Hematopoietic multipotent progenitor cell treated with erythropoietin and hydrocortisone succinate and interleukin-3 and kit ligand, for 6 days (in vitro differentiated cells): Measurements from ENCODE around the gene ARHGDIB.
A peak's percentile ranks its signal among the peaks of the same experiment; 100 is the strongest.

Experiments used
- DNase-seq: peaks from one replicate; pipeline ENCODE4 v3.0.0-alpha.2; 2015

The ARHGDIB gene

DNA sequence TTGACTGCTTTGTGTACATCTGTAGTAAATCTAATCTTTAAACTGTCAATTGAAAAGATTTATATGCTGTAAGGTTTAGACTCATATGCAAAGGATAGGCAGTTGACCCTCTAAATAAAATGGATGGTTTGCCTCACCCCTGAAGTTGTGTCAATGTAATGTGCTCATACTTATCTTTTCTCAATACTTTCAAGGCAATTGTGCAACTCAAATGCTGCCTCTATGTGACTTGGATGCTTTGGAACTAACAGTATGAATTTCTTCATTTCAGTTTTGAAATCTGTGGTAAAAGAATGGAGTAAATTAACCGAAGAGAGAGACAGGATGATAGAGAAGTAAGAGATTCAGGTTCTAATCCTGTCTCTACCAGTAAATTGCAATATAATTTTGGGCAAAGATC lies 21.2 kb upstream of the ARHGDIB start:
- peak; percentile 82 for DNase-seq

DNA sequence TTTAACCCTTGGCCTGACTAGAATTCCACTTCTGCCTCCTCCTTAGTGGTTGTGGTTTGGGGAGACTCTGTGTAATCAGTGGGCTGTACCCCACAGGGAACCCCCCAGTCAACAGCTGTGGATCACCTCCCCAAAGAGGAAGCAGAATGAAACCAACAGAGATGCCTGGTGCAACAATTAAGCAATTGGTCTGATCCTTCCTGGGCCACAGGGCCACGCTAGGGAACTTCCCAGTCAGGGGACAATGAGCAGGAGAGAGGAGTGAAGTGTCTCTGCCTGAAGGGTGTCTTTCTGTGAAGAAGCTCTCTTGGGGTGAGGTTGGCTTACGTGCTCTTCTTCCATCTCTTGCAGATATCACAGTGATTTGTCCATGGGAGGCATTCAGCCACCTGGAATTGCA lies 19.6 kb upstream of the ARHGDIB start:
- DNase-seq = peak; percentile 34

DNA sequence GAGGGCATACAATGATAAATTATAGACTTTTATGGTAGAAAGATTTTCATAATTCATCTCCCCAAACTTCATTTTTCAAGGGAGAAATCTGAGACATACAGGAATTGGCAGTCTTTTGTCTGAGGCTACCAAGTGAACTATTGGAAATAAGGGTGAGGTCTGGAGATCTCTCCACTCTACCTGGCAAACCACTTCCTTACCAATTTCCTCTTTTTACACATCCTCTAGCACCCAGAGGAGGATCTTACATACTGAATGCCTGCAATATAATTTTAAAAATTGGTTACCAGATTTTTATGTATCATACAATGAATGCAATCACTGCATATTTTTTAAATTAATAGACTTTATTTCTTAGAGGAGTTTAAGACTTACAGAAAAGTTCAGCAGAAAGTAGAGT lies 18.1 kb upstream of the ARHGDIB start:
- DNase-seq = no peak

DNA sequence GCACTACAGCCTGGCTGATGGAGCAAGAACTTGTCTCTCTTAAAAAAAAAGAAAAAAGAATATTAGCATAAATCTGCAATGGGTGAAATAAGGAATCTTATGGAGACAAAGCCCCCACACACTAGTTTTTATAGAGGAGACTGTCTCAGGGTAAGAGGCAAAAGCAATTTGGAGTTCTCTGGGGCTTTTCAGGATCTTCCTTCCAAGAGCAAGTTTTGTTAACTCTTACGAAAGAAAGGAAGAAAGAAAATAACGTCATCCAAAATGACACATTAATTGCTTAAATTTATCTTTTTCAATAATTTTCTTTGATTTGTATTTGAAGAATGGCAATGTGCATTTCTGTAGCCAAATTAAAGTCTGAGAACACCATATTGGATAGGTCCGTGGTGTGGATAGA lies 15.3 kb upstream of the ARHGDIB start:
- no peak for DNase-seq

DNA sequence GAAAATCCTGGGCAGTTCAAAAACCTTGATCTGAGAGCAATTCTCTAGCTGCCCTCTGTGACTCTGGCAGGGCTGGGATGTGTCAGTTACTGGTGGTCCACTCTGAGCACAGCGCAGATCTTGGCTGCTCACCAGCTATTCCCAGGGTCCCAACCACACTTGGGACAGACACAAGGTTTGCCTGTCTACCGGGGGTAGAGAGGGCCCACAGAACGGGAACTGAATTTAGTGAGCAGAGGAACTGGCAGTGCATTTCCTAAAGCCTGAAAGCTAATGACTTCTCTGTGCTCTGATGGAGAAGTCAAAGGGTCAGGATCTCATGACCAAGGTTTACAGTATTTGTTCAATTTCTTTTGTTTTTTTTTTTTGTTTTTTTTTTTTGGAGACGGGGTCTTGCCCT lies 14.1 kb upstream of the ARHGDIB start:
- DNase-seq = no peak

DNA sequence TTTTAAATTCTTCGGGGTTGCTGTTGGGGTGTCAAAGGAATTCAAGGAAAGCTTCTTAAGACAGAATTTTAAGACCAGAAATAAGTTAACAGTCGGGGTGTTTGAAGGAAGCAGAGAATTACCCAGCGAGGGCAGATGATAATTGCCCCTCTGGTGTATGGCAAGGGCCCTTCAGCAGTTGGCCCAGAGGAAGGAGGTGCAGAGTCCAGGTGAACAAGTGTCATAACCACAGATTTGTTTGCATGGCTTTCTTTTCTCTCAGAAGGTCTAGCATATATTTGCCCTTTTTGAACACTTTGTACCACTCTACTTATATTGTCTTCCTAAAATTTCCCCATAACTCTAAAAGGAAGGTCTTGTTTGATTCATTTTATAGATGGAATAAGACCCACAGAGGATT lies 13.2 kb upstream of the ARHGDIB start:
- DNase-seq = no peak

DNA sequence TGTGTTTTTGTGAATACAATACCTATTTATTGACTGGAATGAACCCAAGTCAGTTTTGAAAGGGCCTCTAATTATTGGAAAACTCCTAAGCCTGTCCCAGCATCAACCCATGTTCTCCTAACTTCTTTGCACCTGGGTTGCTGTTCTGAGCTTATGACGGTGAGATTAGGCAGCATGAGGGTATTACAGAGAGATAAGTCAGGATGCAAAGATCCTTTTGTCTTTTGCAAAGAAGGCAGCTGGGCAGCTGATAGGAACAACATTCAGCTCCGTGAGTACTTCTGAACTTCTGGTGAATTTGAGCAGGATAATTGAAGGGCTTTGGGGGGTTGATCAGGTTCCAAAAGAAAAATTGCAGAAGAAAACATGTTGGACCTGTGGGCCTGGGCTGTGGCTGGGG lies 11.4 kb upstream of the ARHGDIB start, which contains the start of gene PDE6H:
Gene PDE6H (plus strand): TSS at position 227 of the 400 bp plus-strand sequence. CDS start 4,971 bp downstream, outside the sequence.
- no peak for DNase-seq

DNA sequence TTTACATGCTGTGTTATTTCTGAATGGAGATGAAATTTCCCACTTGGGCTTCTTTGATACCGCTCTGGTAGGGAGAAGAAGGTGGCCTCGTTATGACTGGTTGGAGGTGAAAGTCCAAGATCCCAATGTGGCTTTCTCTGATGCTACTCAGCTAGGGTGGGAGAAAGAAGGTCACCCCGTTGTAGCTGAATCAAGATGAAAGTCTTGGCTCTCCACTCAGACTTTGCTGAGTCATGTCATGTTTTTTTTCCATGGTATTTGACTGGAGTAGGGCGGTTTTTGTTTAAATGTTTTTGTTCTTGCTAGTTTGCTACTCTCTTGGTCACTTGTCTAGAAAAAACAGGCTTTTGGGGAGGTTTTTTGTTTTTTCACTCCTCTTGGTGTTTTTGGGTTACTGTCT lies 9.1 kb upstream of the ARHGDIB start:
- peak; percentile 54 for DNase-seq

DNA sequence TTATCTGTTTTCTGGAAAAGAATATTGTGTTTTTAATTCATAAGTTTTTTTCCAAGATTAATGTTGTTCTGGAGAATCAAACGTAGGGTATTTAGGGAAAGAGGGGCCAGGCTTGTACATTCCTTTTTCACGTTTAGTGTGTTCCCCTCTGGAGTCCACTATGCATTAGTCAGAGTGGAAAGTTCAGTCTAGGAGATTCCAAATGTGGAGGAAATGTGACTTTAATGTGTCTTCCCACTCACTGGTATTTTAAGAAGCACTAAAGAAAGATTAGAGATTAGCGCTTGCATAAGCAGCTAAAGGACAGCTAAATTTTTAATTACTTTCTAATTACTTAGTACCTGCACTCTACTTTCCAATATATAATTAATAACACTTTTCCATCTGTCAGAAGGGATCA lies 7.1 kb upstream of the ARHGDIB start:
- no peak for DNase-seq

DNA sequence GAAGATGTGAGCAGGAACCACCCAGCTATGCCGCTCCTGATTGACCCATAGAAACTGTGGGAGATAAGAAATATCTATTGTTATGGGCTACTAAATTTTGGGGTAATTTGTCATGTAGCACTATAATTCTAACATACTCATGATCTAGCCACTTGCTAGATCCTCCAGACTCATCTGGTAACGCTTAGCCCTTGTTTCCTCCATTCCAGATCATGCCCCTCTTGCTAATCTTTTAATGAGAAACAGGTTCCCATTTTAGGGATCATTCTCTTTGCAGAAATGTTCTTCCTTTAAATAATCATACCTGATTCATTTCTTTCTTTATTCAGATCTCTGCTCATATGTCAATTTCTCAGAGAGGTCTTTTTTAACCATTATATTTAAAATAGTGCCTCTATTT lies 3.8 kb upstream of the ARHGDIB start:
- no peak for DNase-seq

DNA sequence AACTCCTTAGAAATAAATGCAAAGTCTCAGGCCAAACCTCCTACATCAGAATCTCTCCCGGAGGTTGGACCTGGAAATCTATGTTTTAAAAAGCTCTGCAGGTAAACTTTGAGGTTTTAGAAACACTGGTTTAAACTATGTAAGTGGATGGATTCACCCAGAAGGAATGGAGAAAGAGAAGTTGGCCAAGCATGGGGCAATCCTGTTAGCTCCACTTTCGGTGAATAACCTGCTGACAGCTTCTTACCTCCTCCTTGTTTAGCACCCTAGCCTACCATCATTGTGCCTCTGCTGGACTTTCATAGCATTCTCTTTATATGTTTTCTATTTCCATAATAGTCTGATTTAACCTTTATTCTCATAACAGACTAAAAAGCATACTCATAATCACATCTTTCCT lies 3.0 kb upstream of the ARHGDIB start:
- DNase-seq = no peak

DNA sequence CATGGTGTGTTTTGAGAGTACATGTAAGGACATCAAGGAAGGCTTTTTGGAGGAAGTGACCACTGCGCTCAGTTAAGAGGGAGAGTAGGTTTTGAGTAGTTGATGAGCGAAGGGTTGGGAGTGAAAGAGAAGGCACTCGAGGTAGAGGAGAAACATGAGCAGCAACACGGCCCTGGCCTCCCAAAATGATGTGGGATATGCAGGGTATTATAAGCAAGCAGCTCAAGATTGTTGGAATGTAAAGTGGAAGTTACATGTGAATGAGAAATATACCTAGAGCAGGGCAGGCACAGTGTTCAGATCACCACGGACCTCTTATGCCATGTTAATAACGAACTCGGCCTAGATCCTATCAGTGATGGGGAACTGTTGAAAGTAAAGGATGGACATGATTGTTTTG lies 2.1 kb upstream of the ARHGDIB start:
- DNase-seq = no peak

DNA sequence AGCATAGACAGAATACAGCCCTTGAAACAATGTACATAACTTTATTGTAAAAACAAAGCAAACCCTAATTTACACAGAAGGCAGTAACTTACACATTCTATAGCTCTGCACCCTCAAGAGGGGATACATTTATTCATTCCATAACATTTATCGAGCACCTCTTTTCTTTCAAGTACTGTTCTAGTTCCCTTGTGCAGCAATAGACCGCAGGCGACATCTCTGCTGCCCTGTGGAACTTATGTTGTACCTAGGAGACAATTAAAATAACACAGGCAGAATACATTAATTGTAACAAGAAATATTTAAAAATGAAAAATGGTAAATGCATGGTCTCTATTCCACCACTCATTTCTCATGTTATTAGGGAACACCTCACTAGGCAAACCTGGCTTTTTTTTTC lies 1.4 kb upstream of the ARHGDIB start:
- no peak for DNase-seq

DNA sequence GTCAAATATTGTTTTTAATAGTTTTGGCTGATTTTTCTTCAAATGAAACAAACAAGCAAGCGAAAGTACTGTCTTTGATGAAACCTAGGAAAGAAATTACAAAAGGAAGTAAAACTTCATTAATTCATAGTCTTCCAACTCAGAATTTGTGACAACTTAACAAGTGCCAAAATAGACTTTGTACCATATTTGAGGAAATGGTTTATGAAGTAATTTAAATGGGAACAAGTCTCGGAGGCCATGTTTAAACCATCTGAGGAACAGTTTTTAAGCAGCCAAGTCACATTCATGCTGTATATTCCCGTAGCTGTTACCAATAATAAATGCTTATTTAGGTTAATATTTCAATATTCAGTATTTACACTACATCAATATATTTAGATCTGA lies 745 bp upstream of the ARHGDIB start:
- DNase-seq = peak; percentile 67

DNA sequence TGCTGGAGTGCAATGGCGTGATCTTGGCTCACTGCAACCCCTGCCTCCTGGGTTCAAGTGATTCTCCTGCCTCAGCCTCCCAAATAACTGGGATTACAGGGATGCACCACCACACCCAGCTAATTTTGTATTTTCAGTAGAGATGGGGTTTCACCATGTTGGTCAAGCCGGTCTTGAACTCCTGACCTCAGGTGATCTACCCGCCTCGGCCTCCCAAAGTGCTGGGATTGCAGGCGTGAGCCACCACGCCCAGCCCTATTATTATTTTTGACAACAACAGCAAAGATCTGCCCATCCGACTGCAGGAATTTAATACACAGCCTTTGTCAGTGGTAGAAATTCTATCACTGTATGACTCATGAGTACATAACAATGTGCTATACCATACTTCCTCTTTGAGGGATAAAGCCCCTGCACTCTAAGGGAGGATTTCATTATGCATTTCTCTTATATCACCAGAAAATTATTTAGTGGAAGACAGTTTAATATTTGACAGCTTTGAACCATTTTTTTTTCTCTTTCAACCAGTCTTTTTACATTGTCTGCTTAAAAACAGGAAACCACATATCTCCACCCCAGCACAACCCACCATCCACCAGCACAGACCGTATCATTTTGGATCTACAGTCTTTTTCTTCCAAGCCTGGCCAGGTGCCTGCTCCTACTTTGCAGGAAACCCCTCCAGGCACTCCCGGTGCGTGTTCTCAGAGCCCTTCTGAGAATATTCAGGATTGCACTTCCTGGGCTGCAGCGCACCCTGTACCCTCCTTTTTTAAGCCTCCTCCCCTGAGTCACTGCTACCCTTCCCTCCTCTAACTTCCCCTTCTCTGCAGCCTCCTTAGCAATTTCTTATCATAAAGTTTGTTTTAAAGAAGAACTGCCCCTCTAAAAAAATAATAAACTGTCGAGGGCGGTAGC lies 594 bp downstream of the ARHGDIB start:
- peak; percentile 73 for DNase-seq

DNA sequence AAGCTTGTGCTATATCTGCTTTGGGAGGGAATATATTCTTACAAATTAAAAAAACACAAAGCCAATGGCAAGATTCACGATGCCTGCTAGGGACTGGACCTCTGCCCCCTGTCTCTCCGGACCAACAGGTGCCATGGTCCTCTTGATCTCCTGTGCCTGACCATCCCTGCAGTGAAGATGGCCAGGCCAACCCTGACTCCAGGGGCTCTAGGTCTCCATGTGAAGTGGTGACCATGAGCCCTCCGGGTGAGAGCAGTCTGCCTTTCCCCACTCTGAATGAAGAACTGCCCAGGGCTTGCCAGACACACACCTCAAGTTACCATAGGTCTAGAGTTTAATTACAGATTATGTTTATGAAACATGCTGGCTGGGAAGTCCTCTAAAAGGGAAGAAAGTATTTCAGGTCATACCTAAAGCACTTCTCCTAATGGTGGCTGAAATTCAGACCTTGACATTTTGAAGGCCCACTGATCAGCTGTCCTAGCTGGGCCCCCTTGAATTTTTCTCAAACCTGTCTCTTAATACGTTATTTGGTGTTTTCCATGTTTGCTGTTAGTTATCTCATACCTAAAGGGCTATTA lies 1.4 kb downstream of the ARHGDIB start:
- DNase-seq = peak; percentile 36

DNA sequence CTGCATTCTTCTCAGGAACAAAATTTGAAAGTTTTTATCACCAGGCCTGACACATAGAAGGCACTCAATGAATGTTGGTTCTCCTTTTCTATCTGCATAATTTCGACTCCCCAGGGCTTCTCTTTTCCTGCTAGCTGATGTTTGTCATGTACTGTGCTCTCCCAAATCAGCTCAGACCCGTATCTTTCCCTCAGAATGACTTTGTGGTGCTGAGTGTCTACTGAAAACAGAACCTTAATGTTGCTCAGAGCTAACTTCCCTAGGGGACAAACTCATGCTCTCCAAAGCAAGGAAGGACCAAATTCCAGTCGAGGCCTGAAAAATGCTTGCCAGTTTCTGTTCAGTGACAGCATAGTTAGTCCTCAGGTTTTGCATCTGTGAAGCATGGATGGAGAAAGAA lies 1.9 kb downstream of the ARHGDIB start:
- DNase-seq = peak; percentile 51

DNA sequence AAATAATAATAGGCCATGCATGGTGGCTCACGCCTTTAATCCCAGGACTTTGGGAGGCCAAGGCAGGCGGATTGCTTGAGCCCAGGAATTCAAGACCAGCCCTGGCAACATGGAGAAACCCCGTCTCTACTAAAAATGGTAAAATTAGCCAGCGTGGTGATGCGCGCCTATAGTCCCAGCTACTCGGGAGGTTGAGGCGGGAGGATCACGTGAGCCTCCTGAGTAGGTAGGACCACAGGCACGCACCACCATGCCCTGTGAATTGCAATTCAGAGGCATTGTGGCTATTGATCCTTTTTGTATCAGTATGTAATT lies 2.3 kb downstream of the ARHGDIB start:
- DNase-seq = no peak

DNA sequence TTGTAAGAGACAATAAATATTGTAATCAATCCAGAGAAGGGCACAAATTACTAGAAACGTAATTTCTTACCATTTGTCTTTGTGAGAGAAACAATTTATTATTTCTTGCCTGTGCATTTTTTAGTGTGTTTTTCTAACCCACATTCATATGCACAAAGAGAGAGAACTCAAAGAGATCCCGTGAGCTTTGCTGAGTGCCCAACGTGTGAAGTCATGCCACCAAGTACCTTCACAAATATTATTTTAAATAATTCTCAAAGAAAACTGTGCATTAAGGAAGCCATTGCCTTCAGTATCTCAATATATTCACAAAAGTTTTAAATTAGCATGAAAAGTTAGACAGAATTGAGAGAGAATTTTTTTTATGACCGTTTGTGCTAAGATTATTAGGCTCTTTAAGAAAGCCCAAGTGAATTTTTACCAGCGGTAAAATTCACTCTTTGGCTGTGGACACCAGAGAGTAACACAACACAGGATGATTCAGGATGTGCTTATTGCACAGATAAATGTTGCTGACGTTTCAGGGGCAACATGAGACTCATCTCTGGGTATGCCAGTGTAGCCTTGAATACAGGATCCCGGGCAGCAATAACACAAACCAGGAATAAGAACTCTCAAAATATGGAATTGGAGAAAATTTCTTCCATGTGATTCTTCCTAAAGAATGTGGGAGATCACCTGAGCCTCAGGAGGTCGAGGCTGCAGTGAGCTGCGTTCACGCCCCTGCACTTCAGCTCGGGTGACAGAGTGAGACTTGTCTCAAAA lies 2.9 kb downstream of the ARHGDIB start:
- DNase-seq = peak; percentile 63

DNA sequence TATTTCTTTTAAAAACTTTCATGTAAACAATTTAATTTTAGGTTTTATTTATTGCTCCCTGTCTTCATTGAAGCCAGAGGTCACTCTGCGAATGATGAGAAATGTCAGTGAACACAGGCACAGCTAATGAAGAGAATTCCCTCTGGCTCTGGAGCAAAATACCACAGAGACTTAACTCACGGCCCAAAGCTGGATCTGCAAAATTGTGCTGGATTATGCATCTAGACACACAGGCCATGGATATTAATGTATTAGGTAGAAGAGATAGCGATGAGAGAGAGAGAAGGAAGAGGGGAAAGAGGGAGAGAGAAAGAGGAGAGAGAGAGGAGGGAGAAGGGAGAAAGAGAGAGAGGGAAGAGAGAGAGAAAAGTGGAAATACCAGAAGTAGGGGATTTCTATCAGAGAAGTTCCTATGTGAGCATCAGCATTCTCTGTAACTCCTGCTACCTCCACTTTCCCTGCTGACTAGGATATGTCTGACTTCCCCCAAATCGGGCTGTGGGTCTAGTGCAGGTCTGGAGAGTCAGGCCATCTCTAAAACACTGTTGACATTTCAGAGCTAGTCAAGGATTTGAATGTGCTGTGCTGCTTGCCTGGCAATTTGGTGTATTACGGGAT lies 3.7 kb downstream of the ARHGDIB start:
- peak; percentile 45 for DNase-seq

DNA sequence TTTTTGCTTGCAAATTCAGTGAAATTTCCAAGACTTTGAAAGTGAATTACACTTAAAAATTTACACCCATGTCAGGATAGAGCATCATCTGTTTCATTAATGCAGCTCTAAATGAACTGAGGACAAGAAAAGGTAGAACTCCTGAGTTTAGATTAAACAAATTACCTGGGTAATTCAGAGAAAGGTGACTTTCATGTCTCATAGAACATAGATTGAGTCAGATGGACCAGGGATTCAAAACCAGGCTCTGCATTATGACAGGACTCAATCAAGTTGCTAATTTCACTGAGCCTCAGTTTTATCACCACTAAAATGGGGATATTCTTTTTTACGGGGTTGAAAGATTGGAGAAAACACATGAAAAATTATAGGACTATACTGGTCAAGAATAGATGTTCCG lies 4.5 kb downstream of the ARHGDIB start:
- DNase-seq = no peak

DNA sequence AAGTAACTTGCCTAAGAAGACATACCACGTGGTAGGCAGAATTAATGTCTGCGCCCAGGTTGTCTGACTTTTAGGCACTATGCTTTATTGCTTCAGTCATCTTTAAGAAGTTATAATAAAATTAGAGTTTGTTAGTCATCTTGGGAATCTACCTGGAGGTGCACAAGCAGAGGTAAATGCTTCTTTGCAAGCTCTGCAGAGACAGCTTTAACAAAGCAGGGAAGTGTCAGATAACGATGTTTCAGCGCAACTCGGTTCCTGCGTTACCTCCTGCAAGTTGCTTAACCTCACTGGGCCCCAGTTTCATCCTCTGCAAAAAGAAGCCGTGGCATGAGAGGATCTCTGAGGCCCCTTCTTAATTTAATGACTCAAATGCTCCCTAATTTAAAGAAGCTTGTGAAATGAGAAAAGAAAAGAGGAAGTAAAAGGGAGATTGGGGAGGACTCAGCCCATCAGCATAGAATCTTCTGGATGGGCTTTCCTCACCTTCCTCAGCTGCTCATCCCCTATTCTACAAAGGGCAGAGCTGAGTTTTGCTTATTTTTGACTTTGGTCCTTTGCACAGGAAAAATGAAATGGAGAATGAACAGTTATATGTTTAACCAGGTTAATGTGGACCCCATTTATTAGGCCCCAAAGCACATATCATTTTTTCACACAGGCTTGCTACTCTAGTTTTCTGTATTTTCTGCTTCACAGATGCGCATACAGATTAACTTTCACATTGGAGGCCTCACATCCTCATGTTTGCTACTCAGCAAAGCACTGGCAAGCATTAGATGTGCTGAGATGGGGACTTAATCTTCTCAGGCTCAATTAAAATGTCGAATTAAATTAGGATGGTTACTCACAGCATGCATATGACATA lies 5.1 kb downstream of the ARHGDIB start:
- DNase-seq = peak; percentile 63

DNA sequence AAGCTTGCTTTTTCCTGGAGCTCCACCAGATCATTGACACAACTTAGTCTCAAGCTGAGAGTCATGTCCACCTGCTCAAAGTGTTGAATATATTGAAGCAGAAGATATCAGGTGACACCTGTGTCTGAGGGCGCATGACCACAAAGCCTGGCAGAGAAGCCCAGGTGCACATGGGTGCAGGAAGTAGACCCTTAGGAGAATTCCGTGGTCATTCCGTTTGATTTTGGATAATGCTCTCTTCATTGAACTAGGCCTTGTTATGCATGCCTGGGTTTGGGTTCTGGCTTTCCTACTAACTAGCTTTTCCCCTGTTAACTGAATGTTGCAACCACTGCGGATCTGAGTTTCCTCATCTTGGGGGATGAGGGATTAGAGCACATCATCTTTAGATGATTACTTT lies 7.1 kb downstream of the ARHGDIB start:
- no peak for DNase-seq
